ENCODE measurements around the gene CLTCL1.
"Not testable (repeated sequence)": the region's sequence is repeated elsewhere in the genome, so short reads cannot be mapped to it uniquely, and the experiment has no call there.

CLTCL1 gene

GRCh38 chr22:19321757-19322156 is 30.2 kb upstream of the CLTCL1 start:
- Histone ChIP-seq H3K4me3 (replicated peaks; ENCODE audit: insufficient read depth, low read length) (no peak overlapping the region), H3K27me3 (ENCODE audit: insufficient read depth, poor library complexity, severe bottlenecking) (no peaks in the 10 kb centered on the region), H3K27ac (replicated peaks) (peak overlapping the region; percentile 68)
- DNase-seq (ENCODE audit: low read depth in 1 of 2, low spot score in 1 of 2): peak in 1 of 2 experiments; percentile 66
- TF ChIP-seq GABPA (IDR thresholded peaks at IDR 0.05; ENCODE audit: low read depth): no peak
- TF ChIP-seq REST (IDR thresholded peaks at IDR 0.05; ENCODE audit: insufficient replicate concordance, low read depth): peak; percentile 50
- TF ChIP-seq CTCF (IDR thresholded peaks at IDR 0.05; ENCODE audit: insufficient read depth, low read length): no peak
- peak; percentile 71 for TF ChIP-seq POLR2AphosphoS5 (IDR thresholded peaks at IDR 0.05; ENCODE audit: low read depth)
- TF ChIP-seq SPI1 (IDR thresholded peaks at IDR 0.05; ENCODE audit: borderline replicate concordance, low read depth): peak; percentile 78

- not testable (repeated sequence) for H3K27ac ChIP-seq (replicated peaks); DNase-seq (ENCODE audit: low read depth in 1 of 2, low spot score in 1 of 2); H3K27me3 ChIP-seq (ENCODE audit: insufficient read depth, poor library complexity, severe bottlenecking); H3K4me3 ChIP-seq (replicated peaks; ENCODE audit: insufficient read depth, low read length)
Measured at GRCh38 chr22:19320136-19320535, 28.6 kb upstream of the CLTCL1 start.

- Histone ChIP-seq H3K4me3 (replicated peaks; ENCODE audit: insufficient read depth, low read length) (no peak overlapping the region), H3K27ac (replicated peaks) (no peak overlapping the region), H3K27me3 (ENCODE audit: insufficient read depth, poor library complexity, severe bottlenecking) (no peaks in the 10 kb centered on the region)
- no peak for TF ChIP-seq SPI1 (IDR thresholded peaks at IDR 0.05; ENCODE audit: borderline replicate concordance, low read depth)
- TF ChIP-seq GABPA (IDR thresholded peaks at IDR 0.05; ENCODE audit: low read depth): no peak
- TF ChIP-seq CTCF (IDR thresholded peaks at IDR 0.05; ENCODE audit: insufficient read depth, low read length): no peak
- no peak for TF ChIP-seq POLR2AphosphoS5 (IDR thresholded peaks at IDR 0.05; ENCODE audit: low read depth)
- TF ChIP-seq REST (IDR thresholded peaks at IDR 0.05; ENCODE audit: insufficient replicate concordance, low read depth): no peak
- no peak for DNase-seq (ENCODE audit: low read depth in 1 of 2, low spot score in 1 of 2)
Measured at GRCh38 chr22:19319281-19319680, 27.8 kb upstream of the CLTCL1 start.

- no peak overlapping the region for H3K4me3 ChIP-seq (replicated peaks; ENCODE audit: insufficient read depth, low read length)
- TF ChIP-seq REST (IDR thresholded peaks at IDR 0.05; ENCODE audit: insufficient replicate concordance, low read depth) (no peak), SPI1 (IDR thresholded peaks at IDR 0.05; ENCODE audit: borderline replicate concordance, low read depth) (no peak), CTCF (IDR thresholded peaks at IDR 0.05; ENCODE audit: insufficient read depth, low read length) (no peak), GABPA (IDR thresholded peaks at IDR 0.05; ENCODE audit: low read depth) (no peak), POLR2AphosphoS5 (IDR thresholded peaks at IDR 0.05; ENCODE audit: low read depth) (no peak)
Measured at GRCh38 chr22:19317865-19318264, 26.3 kb upstream of the CLTCL1 start.

More at GRCh38 chr22:19317865-19318264, 26.3 kb upstream of the CLTCL1 start:
- no peak for DNase-seq (ENCODE audit: low read depth in 1 of 2, low spot score in 1 of 2)
- Histone ChIP-seq H3K27ac (replicated peaks) (no peak overlapping the region), H3K27me3 (ENCODE audit: insufficient read depth, poor library complexity, severe bottlenecking) (no peaks in the 10 kb centered on the region)
